Thyroid gland (tissue), 4 donors: Measurements from ENCODE around the gene LZTS3. TPM values are rescaled to one million over a fixed set of nuclear protein-coding genes. Genes with fewer than 3 reads are reported as not detected.

Experiments used
- DNase-seq, 2 donors: peaks; one replicate each; pipeline ENCODE4 v3.0.0-alpha.2; 2019
- H3K27ac ChIP-seq, 3 donors: fragments of 200-600 bp; sonication (generic); 1 replicate in 2 of 3; 2 replicates in 1 of 3; pipeline ENCODE4 v1.5.1; 2016 to 2019; ENCODE audit warnings: mild to moderate bottlenecking in 1 of 3, moderate library complexity in 1 of 3
- H3K27me3 ChIP-seq: fragments of 200-600 bp; sonication (generic); one replicate; pipeline ENCODE4 v1.5.1; 2019
- H3K36me3 ChIP-seq, 2 donors: fragments of 200-600 bp; sonication (generic); one replicate each; pipeline ENCODE4 v1.5.1; 2016 to 2019
- H3K4me1 ChIP-seq, 2 donors: fragments of 200-600 bp; sonication (generic); one replicate each; pipeline ENCODE4 v1.5.1; 2017 to 2019
- H3K4me3 ChIP-seq, 3 donors: fragments of 200-600 bp; sonication (generic); replicated peaks in 1 of 3; 1 replicate in 2 of 3; 2 replicates in 1 of 3; pipeline ENCODE4 v1.5.1; 2016; ENCODE audit warnings: mild to moderate bottlenecking in 1 of 3
- H3K9me3 ChIP-seq: fragments of 200-600 bp; sonication (generic); one replicate; pipeline ENCODE4 v1.5.1; 2017
- CTCF ChIP-seq, 6 experiments: fragments of 200-600 bp in 3 of 6; fragments of 450-650 bp in 3 of 6; sonication (generic) in 3 of 6; IDR thresholded peaks; one replicate each; pipeline ENCODE4 v1.5.1; 2016 to 2019; ENCODE audit warnings: antibody characterized with exemption in 6 of 6, mild to moderate bottlenecking in 2 of 6, inconsistent platforms in 1 of 6, moderate library complexity in 1 of 6
- POLR2A ChIP-seq, 2 donors: fragments of 450-650 bp; IDR thresholded peaks; one replicate each; pipeline ENCODE4 v1.6.1; 2017; ENCODE audit warnings: antibody characterized with exemption in 2 of 2, mild to moderate bottlenecking in 2 of 2, moderate library complexity in 1 of 2
- WGBS, 2 donors: methylation state at CpG; one replicate each; pipeline ENCODE4 v1.1.5; 2017; 5-methylcytosine and 5-hydroxymethylcytosine counted together
- intact Hi-C: fragments of 100-400 bp; cut with DNase I; formaldehyde crosslinking; loops from one replicate; pipeline ENCODE4 v1.15.1; 2023
- total RNA-seq, 4 donors: library from RNA; depleted of rRNA; stranded (reverse); fragments of >200 nt; gene quantifications; one replicate each; pipeline ENCODE4 v1.2.3, GENCODE V29; 2016

Gene LZTS3
- total RNA-seq, 4 donors from 2014 or later = 27.7 to 39.1 (median 35.1) TPM

- Histone ChIP-seq H3K4me3 (no peak overlapping the region), H3K36me3 (no peaks in the 10 kb centered on the region), H3K4me1 (peaks cover 13 to 31% of the 10 kb centered on the region in 2 donors), H3K27me3 (no peaks in the 10 kb centered on the region), H3K27ac (no peak overlapping the region), H3K9me3 (no peaks in the 10 kb centered on the region)
- no peak for TF ChIP-seq POLR2A (IDR thresholded peaks at IDR 0.05)
- TF ChIP-seq CTCF (IDR thresholded peaks at IDR 0.05) = no peak
- 98 to 99% methylated on average over 11 to 12 of the region's 16 CpGs for WGBS, 2 donors
- intact Hi-C loops = loop anchor here (2.0 kb wide), 1 partner anchor 28 kb away; no protein-coding TSS in a partner anchor
- DNase-seq = no peak
Measured at GRCh38 chr20:3166913-3167342, 6.4 kb downstream of the LZTS3 start.

- Histone ChIP-seq H3K4me3 (no peak overlapping the region), H3K9me3 (no peaks in the 10 kb centered on the region), H3K4me1 (peaks cover 13 to 33% of the 10 kb centered on the region in 2 donors), H3K36me3 (no peaks in the 10 kb centered on the region), H3K27ac (no peak overlapping the region), H3K27me3 (no peaks in the 10 kb centered on the region)
- 90 to 98% methylated on average over 7 to 13 of the region's 13 CpGs for WGBS, 2 donors
- DNase-seq = no peak
- TF ChIP-seq CTCF (IDR thresholded peaks at IDR 0.05) = no peak
- TF ChIP-seq POLR2A (IDR thresholded peaks at IDR 0.05) = no peak
- intact Hi-C loops = loop anchor here (2.0 kb wide), 1 partner anchor 28 kb away; no protein-coding TSS in a partner anchor
Measured at GRCh38 chr20:3166338-3166912, 6.9 kb downstream of the LZTS3 start.

- H3K4me3 ChIP-seq = no peak overlapping the region
- no peak for TF ChIP-seq CTCF (IDR thresholded peaks at IDR 0.05)
- no peak for TF ChIP-seq POLR2A (IDR thresholded peaks at IDR 0.05)
- H3K9me3 ChIP-seq = no peaks in the 10 kb centered on the region
- peaks cover 13 to 33% of the 10 kb centered on the region in 2 donors for H3K4me1 ChIP-seq
- no peaks in the 10 kb centered on the region for H3K27me3 ChIP-seq
- H3K27ac ChIP-seq = no peak overlapping the region
- 84 to 88% methylated on average over 29 to 31 of the region's 45 CpGs for WGBS, 2 donors
- no peak for DNase-seq
- intact Hi-C loops = loop anchor here (2.0 kb wide), 1 partner anchor 29 kb away; no protein-coding TSS in a partner anchor
- no peaks in the 10 kb centered on the region for H3K36me3 ChIP-seq
Measured at GRCh38 chr20:3165473-3166337, 7.6 kb downstream of the LZTS3 start.

DNA sequence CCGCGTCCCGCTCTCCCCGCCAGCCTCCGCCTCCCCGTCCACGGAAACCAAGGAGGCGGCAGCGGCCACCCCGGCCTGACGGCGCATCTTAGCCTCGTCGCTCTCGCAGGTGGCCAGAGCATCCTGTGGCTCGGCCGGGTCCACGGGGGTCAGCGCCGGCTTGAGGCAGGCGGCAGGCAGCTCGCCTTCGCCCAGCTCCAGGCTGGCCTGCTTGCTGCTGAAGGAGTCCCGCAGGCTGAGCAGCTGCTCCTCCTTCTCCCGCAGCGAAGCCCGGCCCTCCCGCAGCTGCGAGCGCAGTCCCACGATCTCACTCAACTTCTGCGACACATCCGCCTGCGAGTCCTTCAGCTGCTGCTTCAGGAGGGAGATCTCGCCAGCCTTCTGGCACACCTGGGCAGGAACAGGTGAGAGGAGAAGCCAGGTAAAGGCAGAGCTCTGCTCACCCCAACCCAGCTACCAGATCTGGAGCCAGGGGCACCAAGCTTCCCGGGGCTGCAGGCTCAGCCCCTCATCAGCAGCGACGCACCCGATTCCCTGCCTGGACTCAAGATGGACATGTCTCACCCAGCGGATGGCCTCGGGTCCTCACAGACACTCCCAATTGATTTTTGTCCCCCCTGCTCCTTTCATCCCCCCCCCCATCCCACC, 8.5 kb downstream of the LZTS3 start:
- WGBS, 2 donors = 92% methylated on average over 36 to 37 of the region's 41 CpGs
- H3K4me3 ChIP-seq = no peak overlapping the region
- DNase-seq = no peak
- no peak overlapping the region for H3K27ac ChIP-seq
- TF ChIP-seq POLR2A (IDR thresholded peaks at IDR 0.05) = no peak
- TF ChIP-seq CTCF (IDR thresholded peaks at IDR 0.05) = no peak
- H3K9me3 ChIP-seq = no peaks in the 10 kb centered on the region
- H3K36me3 ChIP-seq = no peaks in the 10 kb centered on the region
- H3K4me1 ChIP-seq = peaks cover 13 to 36% of the 10 kb centered on the region in 2 donors
- no peaks in the 10 kb centered on the region for H3K27me3 ChIP-seq
- intact Hi-C loops = no loop called here
